Measurements from ENCODE around the gene BLOC1S4.
"Not testable (repeated sequence)": the region's sequence is repeated elsewhere in the genome, so short reads cannot be mapped to it uniquely, and the experiment has no call there.

BLOC1S4 gene

GRCh38 chr4:6716018-6716911 is at the start of gene BLOC1S4:
Gene BLOC1S4 (plus strand): TSS chr4:6716174. CDS start chr4:6716210, 36 bp downstream.
- DNase-seq, result peak; percentile 84

- DNase-seq, result peak; percentile 22
Observed at GRCh38 chr4:6668391-6668790, 47.6 kb upstream of the BLOC1S4 start.

- DNase-seq, result no peak
Observed at GRCh38 chr4:6671648-6672047, 44.3 kb upstream of the BLOC1S4 start.

GRCh38 chr4:6672131-6672530 is 43.8 kb upstream of the BLOC1S4 start:
- DNase-seq, result no peak

- not testable (repeated sequence) for DNase-seq
Observed at GRCh38 chr4:6672541-6673190, 43.3 kb upstream of the BLOC1S4 start.

GRCh38 chr4:6673191-6673659 is 42.7 kb upstream of the BLOC1S4 start:
- peak; percentile 36 for DNase-seq

GRCh38 chr4:6673660-6674499 is 42.1 kb upstream of the BLOC1S4 start:
- DNase-seq, result peak; percentile 94

GRCh38 chr4:6674500-6675149 is 41.3 kb upstream of the BLOC1S4 start:
- DNase-seq, result no peak

- DNase-seq, result no peak
Observed at GRCh38 chr4:6676722-6677558, 39.0 kb upstream of the BLOC1S4 start.

- DNase-seq, result no peak
Observed at GRCh38 chr4:6680372-6681034, 35.5 kb upstream of the BLOC1S4 start.

- no peak for DNase-seq
Observed at GRCh38 chr4:6681191-6681590, 34.8 kb upstream of the BLOC1S4 start.

GRCh38 chr4:6682862-6683590 is 32.9 kb upstream of the BLOC1S4 start:
- peak; percentile 80 for DNase-seq

GRCh38 chr4:6684656-6685055 is 31.3 kb upstream of the BLOC1S4 start:
- DNase-seq, result no peak

- DNase-seq, result no peak
Observed at GRCh38 chr4:6686104-6686787, 29.7 kb upstream of the BLOC1S4 start.

GRCh38 chr4:6687947-6688878 is 27.8 kb upstream of the BLOC1S4 start:
- no peak for DNase-seq

- DNase-seq, result peak; percentile 92
Observed at GRCh38 chr4:6688879-6689505, 27.0 kb upstream of the BLOC1S4 start.

GRCh38 chr4:6689506-6689960 is 26.4 kb upstream of the BLOC1S4 start:
- no peak for DNase-seq

- no peak for DNase-seq
Observed at GRCh38 chr4:6692379-6692778, 23.6 kb upstream of the BLOC1S4 start.

Data from MV-4-11 (cell line).